HepG2 (cell line): ENCODE results near the gene DOK4. TPM values are rescaled to one million over a fixed set of nuclear protein-coding genes. Genes with fewer than 3 reads are reported as not detected.

ENCODE experiments used
- AGO1 ChIP-seq: fragments of 200-400 bp; formaldehyde crosslinking; IDR thresholded peaks from 2 replicates; pipeline ENCODE4 v1.6.1; 2017; ENCODE audit warnings: mild to moderate bottlenecking, low read depth, low read length, moderate library complexity; ENCODE audit not compliant: poor library complexity, severe bottlenecking
- BRD4 ChIP-seq: sonication (generic); formaldehyde crosslinking; IDR thresholded peaks from 2 replicates; pipeline ENCODE4 v1.4.0; 2020; ENCODE audit warnings: missing genetic modification reagents
- CC2D1A ChIP-seq: sonication (generic); formaldehyde crosslinking; IDR thresholded peaks from 2 replicates; pipeline ENCODE4 v1.8.1; 2023; ENCODE audit warnings: mild to moderate bottlenecking, missing genetic modification reagents
- CREB1 ChIP-seq, 2 experiments: fragments of 450-650 bp in 1 of 2; IDR thresholded peaks; 2 replicates each; pipeline ENCODE4 v1.6.1; 2016 to 2017; ENCODE audit warnings: control low read depth in 1 of 2, mild to moderate bottlenecking in 1 of 2, missing compliant biosample characterization in 1 of 2, missing genetic modification characterization in 1 of 2
- MTF2 ChIP-seq: sonication (generic); formaldehyde crosslinking; IDR thresholded peaks from 2 replicates; pipeline ENCODE4 v1.5.0; 2020; ENCODE audit warnings: missing genetic modification reagents, borderline replicate concordance
- NFE2 ChIP-seq: sonication (generic); formaldehyde crosslinking; IDR thresholded peaks from 2 replicates; pipeline ENCODE4 v1.4.0; 2020; ENCODE audit warnings: missing genetic modification reagents
- NFIC ChIP-seq: IDR thresholded peaks from 2 replicates; pipeline ENCODE4 v1.6.1; 2012; ENCODE audit warnings: mild to moderate bottlenecking, low read length, inconsistent platforms
- SAFB2 ChIP-seq: sonication (generic); formaldehyde crosslinking; IDR thresholded peaks from 2 replicates; pipeline ENCODE4 v1.5.1; 2020; ENCODE audit warnings: missing genetic modification reagents, low read depth, mild to moderate bottlenecking, borderline replicate concordance
- SRSF1 ChIP-seq: fragments of 200-400 bp; formaldehyde crosslinking; optimal IDR thresholded peaks from 2 replicates; pipeline ENCODE3; 2017; ENCODE audit warnings: mild to moderate bottlenecking, low read depth, low read length, moderate library complexity
- ZNF225 ChIP-seq: sonication (generic); formaldehyde crosslinking; IDR thresholded peaks from 2 replicates; pipeline ENCODE4 v1.4.0; 2020; ENCODE audit warnings: mild to moderate bottlenecking, missing genetic modification reagents
- ZNF615 ChIP-seq: sonication (generic); formaldehyde crosslinking; IDR thresholded peaks from 2 replicates; pipeline ENCODE4 v1.5.0; 2020; ENCODE audit warnings: mild to moderate bottlenecking, missing genetic modification reagents, borderline replicate concordance
- ZNF883 ChIP-seq: sonication (generic); formaldehyde crosslinking; IDR thresholded peaks from 2 replicates; pipeline ENCODE4 v1.5.1; 2020; ENCODE audit warnings: mild to moderate bottlenecking, missing genetic modification reagents; ENCODE audit errors: not compliant biosample characterization
- ZSCAN20 ChIP-seq: sonication (generic); formaldehyde crosslinking; IDR thresholded peaks from 2 replicates; pipeline ENCODE4 v1.4.0; 2020; ENCODE audit warnings: missing genetic modification reagents, mild to moderate bottlenecking, borderline replicate concordance
- polyA plus RNA-seq, 8 experiments: library from polyadenylated mRNA; depleted of rRNA in 3 of 8; stranded (reverse) in 7 of 8; unstranded in 1 of 8; fragments of >200 nt; fragmentation: Illumina TruSeq in 4 of 8; extraction: Trizol in 4 of 8; gene quantifications; 2 replicates each; pipeline versions ENCODE4 v1.2.1 to v1.2.3, GENCODE V29; 2011 to 2016; ENCODE audit warnings: low read depth in 4 of 8, missing spikeins in 1 of 8, mixed read lengths in 1 of 8; ENCODE audit not compliant: insufficient read depth in 1 of 8
- total RNA-seq, 5 experiments: library from RNA; depleted of rRNA; stranded (reverse); fragments of >200 nt; fragmentation: Illumina TruSeq; extraction: Trizol; gene quantifications; 2 replicates each; pipeline ENCODE4 v1.2.3, GENCODE V29; 2016; ENCODE audit warnings: low read depth in 1 of 5
- TF ChIP-seq, protein P1 (sequence below): sonication (generic); formaldehyde crosslinking; IDR thresholded peaks from 2 replicates; pipeline ENCODE4 v1.4.0; 2020; ENCODE audit warnings: missing genetic modification reagents, borderline replicate concordance
- TF ChIP-seq, protein P2 (sequence below): sonication (generic); formaldehyde crosslinking; IDR thresholded peaks from 2 replicates; pipeline ENCODE4 v1.4.0; 2020; ENCODE audit warnings: missing genetic modification reagents, borderline replicate concordance
- TF ChIP-seq, protein P3 (sequence below): IDR thresholded peaks from 2 replicates; pipeline ENCODE4 v1.6.1; 2016; ENCODE audit warnings: low read depth, missing genetic modification reagents, missing compliant biosample characterization

The DOK4 gene
- total and polyA plus RNA-seq, 2 of the 13 experiments (the other 11 are each of a cell fraction or from before 2014, with no cell fraction given) = 52.7 to 70.0 TPM

DNA sequence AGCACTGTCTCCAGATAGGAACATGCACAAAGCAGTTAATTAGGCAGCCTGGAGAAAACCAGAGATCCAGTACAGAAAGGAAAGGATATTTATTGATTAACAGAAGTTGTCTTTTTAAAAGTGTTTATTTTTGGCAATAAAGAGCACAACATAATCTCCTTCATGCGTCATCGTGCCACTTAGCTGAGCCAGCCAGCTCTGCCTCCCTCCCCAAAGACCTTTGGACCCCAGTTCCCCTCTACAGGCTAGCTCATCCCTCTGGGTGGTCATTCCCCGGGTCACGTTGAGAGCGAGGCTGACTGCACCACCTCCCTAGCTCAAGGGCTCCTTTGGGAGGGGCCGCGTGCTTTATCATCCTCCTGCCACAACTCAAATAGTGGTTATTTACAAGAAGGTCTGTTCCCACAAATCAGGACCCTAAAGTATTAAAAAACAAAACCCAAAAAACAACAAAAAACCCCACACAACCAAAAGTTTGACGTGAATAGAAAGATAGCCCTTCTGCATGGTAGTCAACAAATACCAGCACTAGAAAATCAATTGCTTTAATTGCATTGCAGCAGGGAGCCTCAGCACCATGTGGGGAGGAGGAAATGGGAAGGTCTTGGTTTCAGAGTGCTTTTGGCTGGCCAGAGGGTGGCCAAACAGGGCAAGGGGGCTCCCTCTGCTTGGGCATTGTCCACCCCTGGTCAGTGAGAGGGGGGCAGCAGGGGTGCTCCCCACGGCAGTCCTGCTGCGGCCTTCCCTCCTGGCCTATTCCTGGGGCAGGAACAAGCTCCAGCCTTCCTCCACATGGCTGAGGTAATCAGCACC lies 14.2 kb downstream of the DOK4 start (continued):
- TF ChIP-seq AGO1 (no peak), SAFB2 (CRISPR knock-in tag) (peak; percentile 70; the same call in 1 of the 2 replicates), NFIC (0 out of 2 replicates have a peak, but pooled peaks have one; percentile 60), BRD4 (no peak), ZSCAN20 (no peak), CREB1 (IDR thresholded peaks at IDR 0.05) (peak; percentile 72), CREB1 (CRISPR knock-in tag; IDR thresholded peaks at IDR 0.05) (peak; percentile 84), CC2D1A (CRISPR knock-in tag) (no peak), ZNF615 (no peak), NFE2 (CRISPR knock-in tag) (no peak), ZNF225 (CRISPR knock-in tag) (peak; percentile 41; the same call in 1 of the 2 replicates), MTF2 (CRISPR knock-in tag) (no peak), ZNF883 (peak; percentile 79), SRSF1 (no peak)
- TF ChIP-seq, protein P1, sequence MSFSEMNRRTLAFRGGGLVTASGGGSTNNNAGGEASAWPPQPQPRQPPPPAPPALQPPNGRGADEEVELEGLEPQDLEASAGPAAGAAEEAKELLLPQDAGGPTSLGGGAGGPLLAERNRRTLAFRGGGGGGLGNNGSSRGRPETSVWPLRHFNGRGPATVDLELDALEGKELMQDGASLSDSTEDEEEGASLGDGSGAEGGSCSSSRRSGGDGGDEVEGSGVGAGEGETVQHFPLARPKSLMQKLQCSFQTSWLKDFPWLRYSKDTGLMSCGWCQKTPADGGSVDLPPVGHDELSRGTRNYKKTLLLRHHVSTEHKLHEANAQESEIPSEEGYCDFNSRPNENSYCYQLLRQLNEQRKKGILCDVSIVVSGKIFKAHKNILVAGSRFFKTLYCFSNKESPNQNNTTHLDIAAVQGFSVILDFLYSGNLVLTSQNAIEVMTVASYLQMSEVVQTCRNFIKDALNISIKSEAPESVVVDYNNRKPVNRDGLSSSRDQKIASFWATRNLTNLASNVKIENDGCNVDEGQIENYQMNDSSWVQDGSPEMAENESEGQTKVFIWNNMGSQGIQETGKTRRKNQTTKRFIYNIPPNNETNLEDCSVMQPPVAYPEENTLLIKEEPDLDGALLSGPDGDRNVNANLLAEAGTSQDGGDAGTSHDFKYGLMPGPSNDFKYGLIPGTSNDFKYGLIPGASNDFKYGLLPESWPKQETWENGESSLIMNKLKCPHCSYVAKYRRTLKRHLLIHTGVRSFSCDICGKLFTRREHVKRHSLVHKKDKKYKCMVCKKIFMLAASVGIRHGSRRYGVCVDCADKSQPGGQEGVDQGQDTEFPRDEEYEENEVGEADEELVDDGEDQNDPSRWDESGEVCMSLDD (CRISPR knock-in tag) = 0 out of 2 replicates have a peak, but pooled peaks have one; percentile 62
- TF ChIP-seq, protein P2, sequence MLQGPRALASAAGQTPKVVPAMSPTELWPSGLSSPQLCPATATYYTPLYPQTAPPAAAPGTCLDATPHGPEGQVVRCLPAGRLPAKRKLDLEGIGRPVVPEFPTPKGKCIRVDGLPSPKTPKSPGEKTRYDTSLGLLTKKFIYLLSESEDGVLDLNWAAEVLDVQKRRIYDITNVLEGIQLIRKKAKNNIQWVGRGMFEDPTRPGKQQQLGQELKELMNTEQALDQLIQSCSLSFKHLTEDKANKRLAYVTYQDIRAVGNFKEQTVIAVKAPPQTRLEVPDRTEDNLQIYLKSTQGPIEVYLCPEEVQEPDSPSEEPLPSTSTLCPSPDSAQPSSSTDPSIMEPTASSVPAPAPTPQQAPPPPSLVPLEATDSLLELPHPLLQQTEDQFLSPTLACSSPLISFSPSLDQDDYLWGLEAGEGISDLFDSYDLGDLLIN (CRISPR knock-in tag) = no peak
- TF ChIP-seq, protein P3, sequence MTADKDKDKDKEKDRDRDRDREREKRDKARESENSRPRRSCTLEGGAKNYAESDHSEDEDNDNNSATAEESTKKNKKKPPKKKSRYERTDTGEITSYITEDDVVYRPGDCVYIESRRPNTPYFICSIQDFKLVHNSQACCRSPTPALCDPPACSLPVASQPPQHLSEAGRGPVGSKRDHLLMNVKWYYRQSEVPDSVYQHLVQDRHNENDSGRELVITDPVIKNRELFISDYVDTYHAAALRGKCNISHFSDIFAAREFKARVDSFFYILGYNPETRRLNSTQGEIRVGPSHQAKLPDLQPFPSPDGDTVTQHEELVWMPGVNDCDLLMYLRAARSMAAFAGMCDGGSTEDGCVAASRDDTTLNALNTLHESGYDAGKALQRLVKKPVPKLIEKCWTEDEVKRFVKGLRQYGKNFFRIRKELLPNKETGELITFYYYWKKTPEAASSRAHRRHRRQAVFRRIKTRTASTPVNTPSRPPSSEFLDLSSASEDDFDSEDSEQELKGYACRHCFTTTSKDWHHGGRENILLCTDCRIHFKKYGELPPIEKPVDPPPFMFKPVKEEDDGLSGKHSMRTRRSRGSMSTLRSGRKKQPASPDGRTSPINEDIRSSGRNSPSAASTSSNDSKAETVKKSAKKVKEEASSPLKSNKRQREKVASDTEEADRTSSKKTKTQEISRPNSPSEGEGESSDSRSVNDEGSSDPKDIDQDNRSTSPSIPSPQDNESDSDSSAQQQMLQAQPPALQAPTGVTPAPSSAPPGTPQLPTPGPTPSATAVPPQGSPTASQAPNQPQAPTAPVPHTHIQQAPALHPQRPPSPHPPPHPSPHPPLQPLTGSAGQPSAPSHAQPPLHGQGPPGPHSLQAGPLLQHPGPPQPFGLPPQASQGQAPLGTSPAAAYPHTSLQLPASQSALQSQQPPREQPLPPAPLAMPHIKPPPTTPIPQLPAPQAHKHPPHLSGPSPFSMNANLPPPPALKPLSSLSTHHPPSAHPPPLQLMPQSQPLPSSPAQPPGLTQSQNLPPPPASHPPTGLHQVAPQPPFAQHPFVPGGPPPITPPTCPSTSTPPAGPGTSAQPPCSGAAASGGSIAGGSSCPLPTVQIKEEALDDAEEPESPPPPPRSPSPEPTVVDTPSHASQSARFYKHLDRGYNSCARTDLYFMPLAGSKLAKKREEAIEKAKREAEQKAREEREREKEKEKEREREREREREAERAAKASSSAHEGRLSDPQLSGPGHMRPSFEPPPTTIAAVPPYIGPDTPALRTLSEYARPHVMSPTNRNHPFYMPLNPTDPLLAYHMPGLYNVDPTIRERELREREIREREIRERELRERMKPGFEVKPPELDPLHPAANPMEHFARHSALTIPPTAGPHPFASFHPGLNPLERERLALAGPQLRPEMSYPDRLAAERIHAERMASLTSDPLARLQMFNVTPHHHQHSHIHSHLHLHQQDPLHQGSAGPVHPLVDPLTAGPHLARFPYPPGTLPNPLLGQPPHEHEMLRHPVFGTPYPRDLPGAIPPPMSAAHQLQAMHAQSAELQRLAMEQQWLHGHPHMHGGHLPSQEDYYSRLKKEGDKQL (CRISPR knock-in tag) = 0 out of 2 replicates have a peak, but pooled peaks have one; percentile 46
